IPS-20b (cell line): ENCODE data around the gene PLEKHG3.

Experiments used
- H3K27ac ChIP-seq: one replicate; pipeline ENCODE4 v1.5.1; 2013; ENCODE audit warnings: low read length
- H3K27me3 ChIP-seq: 2 replicates; pipeline ENCODE4 v1.6.1; 2013; ENCODE audit warnings: mild to moderate bottlenecking, low read length, inconsistent platforms; ENCODE audit not compliant: insufficient read depth
- H3K36me3 ChIP-seq: 2 replicates; pipeline ENCODE4 v1.6.1; 2013; ENCODE audit warnings: low read depth, mild to moderate bottlenecking, inconsistent platforms, low read length, moderate library complexity; ENCODE audit not compliant: insufficient read depth
- H3K4me1 ChIP-seq: 2 replicates; pipeline ENCODE4 v1.6.1; 2013; ENCODE audit warnings: mild to moderate bottlenecking, control low read depth, inconsistent platforms, low read length, moderate library complexity; ENCODE audit not compliant: insufficient read depth
- H3K4me3 ChIP-seq: 2 replicates; pipeline ENCODE4 v1.5.1; 2013; ENCODE audit warnings: mild to moderate bottlenecking, low read length, inconsistent platforms
- H3K9ac ChIP-seq: 2 replicates; pipeline ENCODE4 v1.6.1; 2013; ENCODE audit warnings: low read depth, mild to moderate bottlenecking, inconsistent platforms, low read length, moderate library complexity
- H3K9me3 ChIP-seq: 2 replicates; pipeline ENCODE4 v1.6.1; 2013; ENCODE audit warnings: mild to moderate bottlenecking, low read depth, low read length, inconsistent platforms; ENCODE audit not compliant: insufficient read depth

PLEKHG3 gene

DNA sequence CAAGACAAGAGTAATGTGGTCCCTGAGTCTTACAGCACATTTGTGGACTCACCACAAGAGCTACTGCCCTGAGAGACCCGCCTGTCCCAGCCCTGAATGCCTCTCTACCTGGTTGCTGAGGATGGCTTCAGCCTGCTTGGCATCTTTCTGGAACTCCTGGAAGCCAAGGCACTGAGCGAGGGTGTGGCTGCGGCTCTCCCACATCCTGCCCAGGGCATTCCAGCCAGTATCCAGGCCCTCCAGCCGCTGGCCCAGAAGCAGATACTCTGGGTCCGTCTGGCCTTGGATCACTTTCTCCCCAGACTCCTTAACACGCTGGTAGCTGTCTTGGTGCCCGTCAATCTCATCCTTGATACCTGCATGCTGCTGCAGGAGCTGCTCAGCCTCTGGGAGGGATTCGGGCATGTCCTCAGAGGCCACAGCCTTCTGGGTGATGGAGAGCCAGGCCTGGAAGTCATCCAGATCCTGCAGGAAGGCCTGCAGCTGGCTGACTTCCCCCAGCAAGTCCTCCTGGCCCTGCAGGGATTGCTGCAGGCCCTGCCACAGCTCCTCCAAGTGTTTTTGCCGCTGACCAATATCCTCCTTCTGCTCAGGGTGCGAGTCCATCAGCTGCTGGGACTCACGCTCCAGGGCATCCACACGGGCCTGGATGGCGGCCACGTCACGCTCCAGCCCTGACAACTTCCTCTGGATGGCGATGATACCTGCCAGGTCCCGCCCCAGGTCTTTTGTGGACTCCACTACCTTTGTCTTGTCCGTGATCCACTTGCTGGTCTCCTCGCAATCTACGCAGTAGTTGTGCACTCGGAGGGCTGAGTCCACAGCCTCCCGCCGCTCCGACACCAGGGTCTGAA is 82.3 kb downstream of the PLEKHG3 start:
- no peaks in the 10 kb centered on the region for H3K36me3 ChIP-seq
- H3K27me3 ChIP-seq: no peaks in the 10 kb centered on the region
- no peak overlapping the region for H3K27ac ChIP-seq
- H3K4me1 ChIP-seq: peaks cover 13% of the 10 kb centered on the region; the same call in 1 of the 2 replicates
- no peak overlapping the region for H3K9ac ChIP-seq
- no peak overlapping the region for H3K4me3 ChIP-seq
- H3K9me3 ChIP-seq: no peaks in the 10 kb centered on the region

DNA sequence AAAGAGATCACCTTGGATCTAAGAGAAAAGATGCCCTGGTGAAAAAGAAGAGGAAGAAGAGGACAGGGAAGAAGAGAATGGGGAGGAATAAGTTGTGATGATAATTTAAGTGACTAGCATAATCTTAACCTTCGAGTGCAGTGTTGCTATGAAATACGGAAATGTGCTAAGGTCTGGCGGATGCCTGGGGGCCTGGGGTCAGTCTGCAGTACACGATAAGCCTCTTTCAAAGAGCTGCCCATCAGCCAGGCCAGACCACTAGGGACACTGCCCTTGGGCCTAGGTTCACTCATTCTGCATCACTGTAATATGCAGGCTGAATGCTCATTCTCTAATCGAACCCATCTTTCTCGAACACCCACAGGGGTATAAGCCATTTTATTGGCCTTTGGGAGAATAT is 83.4 kb downstream of the PLEKHG3 start:
- Histone ChIP-seq H3K27ac (no peak overlapping the region), H3K9me3 (no peaks in the 10 kb centered on the region), H3K9ac (no peak overlapping the region), H3K36me3 (no peaks in the 10 kb centered on the region), H3K27me3 (no peaks in the 10 kb centered on the region), H3K4me1 (peaks cover 13% of the 10 kb centered on the region; the same call in 1 of the 2 replicates), H3K4me3 (no peak overlapping the region)

GRCh38 chr14:64788706-64789105 is 84.5 kb downstream of the PLEKHG3 start:
- Histone ChIP-seq H3K4me3 (no peak overlapping the region), H3K9me3 (no peaks in the 10 kb centered on the region), H3K27ac (no peak overlapping the region), H3K4me1 (peaks cover 13% of the 10 kb centered on the region; the same call in 1 of the 2 replicates), H3K36me3 (no peaks in the 10 kb centered on the region), H3K9ac (no peak overlapping the region), H3K27me3 (no peaks in the 10 kb centered on the region)

DNA sequence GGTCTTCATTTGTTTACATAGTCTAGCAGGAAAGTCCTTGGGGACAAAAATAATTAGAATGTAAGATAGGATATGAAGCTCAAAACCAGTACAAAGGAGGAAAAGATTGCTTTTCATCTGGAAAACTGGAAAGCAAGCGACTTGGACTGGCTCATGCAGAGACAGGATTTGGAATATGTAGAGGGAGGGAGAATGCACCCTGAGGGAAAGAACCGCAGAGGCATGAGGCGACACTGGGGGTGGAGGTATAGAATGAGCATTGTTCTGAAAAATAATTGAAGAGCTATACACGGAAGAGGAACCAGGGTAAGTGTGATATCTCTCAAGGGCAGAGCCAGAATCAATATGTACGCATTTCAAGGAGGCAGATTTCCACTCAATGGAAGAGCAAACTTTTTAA is 85.5 kb downstream of the PLEKHG3 start:
- no peaks in the 10 kb centered on the region for H3K36me3 ChIP-seq
- no peaks in the 10 kb centered on the region for H3K9me3 ChIP-seq
- no peak overlapping the region for H3K4me3 ChIP-seq
- 0 out of 2 replicates have a peak overlapping the region, but pooled peaks have one; percentile 6 for H3K9ac ChIP-seq
- peaks cover 13% of the 10 kb centered on the region; the same call in 1 of the 2 replicates for H3K4me1 ChIP-seq
- H3K27ac ChIP-seq: no peak overlapping the region
- no peaks in the 10 kb centered on the region for H3K27me3 ChIP-seq

DNA sequence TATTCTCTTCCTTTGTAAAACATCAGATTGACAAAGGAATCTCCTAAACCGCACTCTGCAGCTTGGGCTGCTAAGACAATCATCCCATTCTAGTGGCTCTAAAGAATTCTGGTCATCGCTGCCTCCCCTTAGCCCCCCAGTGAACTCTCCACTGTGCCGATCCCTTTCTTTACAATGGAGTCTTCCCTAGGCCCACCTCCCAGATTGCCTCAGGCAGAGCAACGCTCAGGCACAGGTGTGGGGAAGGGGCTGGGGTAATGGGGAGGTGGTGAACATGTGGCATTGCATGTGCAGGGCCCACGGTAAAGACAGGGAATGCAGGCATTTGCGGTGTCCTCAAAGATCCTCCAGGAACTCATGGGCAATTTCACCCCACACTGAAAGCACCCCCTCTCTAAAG is 86.3 kb downstream of the PLEKHG3 start:
- Histone ChIP-seq H3K36me3 (no peaks in the 10 kb centered on the region), H3K4me3 (no peak overlapping the region), H3K9me3 (no peaks in the 10 kb centered on the region), H3K27ac (no peak overlapping the region), H3K9ac (0 out of 2 replicates have a peak overlapping the region, but pooled peaks have one; percentile 6), H3K27me3 (no peaks in the 10 kb centered on the region), H3K4me1 (peaks cover 13% of the 10 kb centered on the region; the same call in 1 of the 2 replicates)

- H3K4me1 ChIP-seq: peaks cover 13% of the 10 kb centered on the region; the same call in 1 of the 2 replicates
- H3K4me3 ChIP-seq: no peak overlapping the region
- no peaks in the 10 kb centered on the region for H3K27me3 ChIP-seq
- no peak overlapping the region for H3K9ac ChIP-seq
- H3K9me3 ChIP-seq: no peaks in the 10 kb centered on the region
- no peak overlapping the region for H3K27ac ChIP-seq
- H3K36me3 ChIP-seq: no peaks in the 10 kb centered on the region
Observed at GRCh38 chr14:64792231-64792630, 88.0 kb downstream of the PLEKHG3 start.

- Histone ChIP-seq H3K9ac (no peak overlapping the region), H3K9me3 (no peaks in the 10 kb centered on the region), H3K27me3 (no peaks in the 10 kb centered on the region), H3K27ac (no peak overlapping the region), H3K36me3 (no peaks in the 10 kb centered on the region), H3K4me1 (peaks cover 13% of the 10 kb centered on the region; the same call in 1 of the 2 replicates), H3K4me3 (no peak overlapping the region)
Observed at GRCh38 chr14:64792871-64793560, 88.8 kb downstream of the PLEKHG3 start.

DNA sequence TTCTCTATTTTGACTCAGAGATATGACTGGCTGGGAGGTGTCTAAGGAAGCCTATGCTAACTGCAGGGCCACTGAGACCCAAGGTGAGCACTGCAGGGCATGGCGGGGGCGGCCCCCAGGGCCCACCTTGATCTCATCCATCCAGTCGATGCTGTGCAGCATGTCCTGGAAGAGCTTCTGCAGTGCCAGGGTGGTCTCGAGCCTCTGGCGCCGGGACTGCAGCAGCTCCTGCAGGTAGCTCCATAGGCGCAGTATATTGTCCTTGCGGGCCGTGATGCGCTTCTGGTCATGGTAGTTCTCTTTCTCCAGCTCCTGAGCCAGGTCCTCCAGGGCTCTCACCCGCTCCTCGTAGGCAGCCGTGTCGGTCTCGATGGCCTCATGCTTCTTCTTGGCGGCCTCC is 91.0 kb downstream of the PLEKHG3 start:
- no peak overlapping the region for H3K4me3 ChIP-seq
- no peaks in the 10 kb centered on the region for H3K27me3 ChIP-seq
- no peaks in the 10 kb centered on the region for H3K9me3 ChIP-seq
- peaks cover 8% of the 10 kb centered on the region; the same call in 1 of the 2 replicates for H3K4me1 ChIP-seq
- no peak overlapping the region for H3K9ac ChIP-seq
- H3K36me3 ChIP-seq: no peaks in the 10 kb centered on the region
- H3K27ac ChIP-seq: no peak overlapping the region

GRCh38 chr14:64795921-64796320 is 91.7 kb downstream of the PLEKHG3 start:
- no peaks in the 10 kb centered on the region for H3K36me3 ChIP-seq
- H3K9ac ChIP-seq: no peak overlapping the region
- no peak overlapping the region for H3K4me3 ChIP-seq
- H3K27me3 ChIP-seq: no peaks in the 10 kb centered on the region
- H3K9me3 ChIP-seq: no peaks in the 10 kb centered on the region
- H3K4me1 ChIP-seq: peaks cover under 1% of the 10 kb centered on the region; the same call in 1 of the 2 replicates
- H3K27ac ChIP-seq: no peak overlapping the region

GRCh38 chr14:64796369-64796768 is 92.1 kb downstream of the PLEKHG3 start:
- no peaks in the 10 kb centered on the region for H3K27me3 ChIP-seq
- no peak overlapping the region for H3K4me3 ChIP-seq
- no peaks in the 10 kb centered on the region for H3K9me3 ChIP-seq
- H3K9ac ChIP-seq: no peak overlapping the region
- no peaks in the 10 kb centered on the region for H3K36me3 ChIP-seq
- no peaks in the 10 kb centered on the region for H3K4me1 ChIP-seq
- H3K27ac ChIP-seq: no peak overlapping the region

DNA sequence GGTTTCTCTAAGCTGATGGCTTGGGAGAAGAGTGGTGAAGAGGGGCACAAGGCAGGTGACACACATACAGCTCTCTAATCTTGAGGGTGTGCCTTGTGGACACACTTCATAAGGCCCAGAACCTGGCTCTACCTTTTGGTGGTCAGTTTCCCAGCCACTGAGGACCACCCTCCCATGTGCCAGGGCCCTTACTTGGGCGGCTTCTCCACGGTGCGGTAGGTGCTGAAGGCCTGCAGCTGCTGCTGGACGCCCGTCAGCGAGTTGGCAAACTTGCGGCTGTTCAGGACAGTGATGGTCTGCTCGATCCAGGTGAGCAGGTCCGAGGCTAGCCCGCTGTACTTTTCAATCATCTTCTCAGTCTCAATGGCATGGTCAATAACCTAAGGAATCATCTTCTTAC is 95.3 kb downstream of the PLEKHG3 start:
- Histone ChIP-seq H3K27me3 (no peaks in the 10 kb centered on the region), H3K9ac (no peak overlapping the region), H3K4me1 (no peaks in the 10 kb centered on the region), H3K4me3 (no peak overlapping the region), H3K9me3 (no peaks in the 10 kb centered on the region), H3K36me3 (no peaks in the 10 kb centered on the region), H3K27ac (no peak overlapping the region)
